A673 (cell line): ENCODE results near the gene CARM1. TPM values are rescaled to one million over a fixed set of nuclear protein-coding genes. Genes with fewer than 3 reads are reported as not detected.

Experiments used
- BruUV-seq: library from RNA; stranded (reverse); fragments of 400-500 nt; replicated peaks from 2 replicates; lab custom pipeline; 2021; lab: Mats Ljungman, UMichigan
- CTCF ChIA-PET: fragments of 300-600 bp; sonication (Branson Sonifier 250); formaldehyde crosslinking; loops from one replicate; lab custom pipeline; 2022; ENCODE audit warnings: antibody characterized with exemption; lab: Charles Lee
- POLR2A ChIA-PET: fragments of 300-600 bp; sonication (Branson Sonifier 250); formaldehyde crosslinking; loops from one replicate; lab custom pipeline; 2022; ENCODE audit warnings: antibody characterized with exemption; ENCODE audit not compliant: low non-redundant PET; lab: Charles Lee
- DNase-seq: peaks from one replicate; pipeline ENCODE4 v3.0.0-alpha.2; 2015; ENCODE audit warnings: low spot score
- H3K27ac ChIP-seq: fragments of 200-600 bp; sonication (generic); 2 replicates; pipeline ENCODE4 v1.5.1; 2016; ENCODE audit warnings: mixed run types, low read depth, mild to moderate bottlenecking, mixed read lengths, antibody characterized with exemption, low read length; ENCODE audit not compliant: poor library complexity, severe bottlenecking
- H3K27me3 ChIP-seq: fragments of 200-600 bp; sonication (generic); replicated peaks from 2 replicates; pipeline ENCODE4 v1.6.1; 2017; ENCODE audit warnings: mixed run types, low read depth, mild to moderate bottlenecking, mixed read lengths, antibody characterized with exemption, low read length; ENCODE audit not compliant: insufficient read depth, poor library complexity
- H3K36me3 ChIP-seq: fragments of 200-600 bp; sonication (generic); 2 replicates; pipeline ENCODE4 v1.6.1; 2016; ENCODE audit warnings: mixed run types, mild to moderate bottlenecking, mixed read lengths, antibody characterized with exemption, low read length; ENCODE audit not compliant: insufficient read depth, poor library complexity, severe bottlenecking
- H3K4me1 ChIP-seq: fragments of 200-600 bp; sonication (generic); 2 replicates; pipeline ENCODE4 v1.6.1; 2017; ENCODE audit warnings: mixed run types, mild to moderate bottlenecking, mixed read lengths, antibody characterized with exemption, low read length; ENCODE audit not compliant: insufficient read depth, poor library complexity, severe bottlenecking
- H3K4me3 ChIP-seq: fragments of 200-600 bp; sonication (generic); 2 replicates; pipeline ENCODE4 v1.5.1; 2016; ENCODE audit warnings: low read depth, mixed run types, mild to moderate bottlenecking, mixed read lengths, low read length; ENCODE audit not compliant: poor library complexity, severe bottlenecking
- H3K9me3 ChIP-seq: fragments of 200-600 bp; sonication (generic); 2 replicates; pipeline ENCODE4 v1.6.1; 2016; ENCODE audit warnings: mixed run types, low read depth, mild to moderate bottlenecking, mixed read lengths, antibody characterized with exemption, low read length; ENCODE audit not compliant: poor library complexity, severe bottlenecking
- EZH2 ChIP-seq: fragments of 200-600 bp; sonication (generic); IDR thresholded peaks from 2 replicates; pipeline ENCODE4 v1.6.1; 2017; ENCODE audit warnings: borderline replicate concordance, low read depth, mild to moderate bottlenecking, mixed read lengths, antibody characterized with exemption, low read length; ENCODE audit not compliant: poor library complexity, severe bottlenecking
- intact Hi-C: fragments of 100-400 bp; cut with micrococcal nuclease; formaldehyde crosslinking; loops from one replicate; pipeline ENCODE4 v1.10.0; 2022; ENCODE audit not compliant: unreplicated experiment
- total RNA-seq: library from RNA; stranded (reverse); gene quantifications from 2 replicates; pipeline ENCODE4 v1.2.3, GENCODE V29; 2021
- TF ChIP-seq, protein P1 (sequence below): fragments of 300-800, 200-600 bp; sonication (generic); conservative IDR thresholded peaks from 2 replicates; pipeline ENCODE4 v1.5.1; 2017; ENCODE audit warnings: low read depth, mild to moderate bottlenecking, antibody characterized with exemption, low read length, moderate library complexity, mixed read lengths

CARM1 gene
- total RNA-seq, 1 experiment from 2014 or later, result 78.7 TPM

GRCh38 chr19:10839114-10840050 lies 32.0 kb upstream of the CARM1 start:
- no peak for TF ChIP-seq EZH2
- TF ChIP-seq, protein P1, sequence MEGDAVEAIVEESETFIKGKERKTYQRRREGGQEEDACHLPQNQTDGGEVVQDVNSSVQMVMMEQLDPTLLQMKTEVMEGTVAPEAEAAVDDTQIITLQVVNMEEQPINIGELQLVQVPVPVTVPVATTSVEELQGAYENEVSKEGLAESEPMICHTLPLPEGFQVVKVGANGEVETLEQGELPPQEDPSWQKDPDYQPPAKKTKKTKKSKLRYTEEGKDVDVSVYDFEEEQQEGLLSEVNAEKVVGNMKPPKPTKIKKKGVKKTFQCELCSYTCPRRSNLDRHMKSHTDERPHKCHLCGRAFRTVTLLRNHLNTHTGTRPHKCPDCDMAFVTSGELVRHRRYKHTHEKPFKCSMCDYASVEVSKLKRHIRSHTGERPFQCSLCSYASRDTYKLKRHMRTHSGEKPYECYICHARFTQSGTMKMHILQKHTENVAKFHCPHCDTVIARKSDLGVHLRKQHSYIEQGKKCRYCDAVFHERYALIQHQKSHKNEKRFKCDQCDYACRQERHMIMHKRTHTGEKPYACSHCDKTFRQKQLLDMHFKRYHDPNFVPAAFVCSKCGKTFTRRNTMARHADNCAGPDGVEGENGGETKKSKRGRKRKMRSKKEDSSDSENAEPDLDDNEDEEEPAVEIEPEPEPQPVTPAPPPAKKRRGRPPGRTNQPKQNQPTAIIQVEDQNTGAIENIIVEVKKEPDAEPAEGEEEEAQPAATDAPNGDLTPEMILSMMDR, result no peak
- H3K9me3 ChIP-seq, result no peaks in the 10 kb centered on the region
- no peak overlapping the region for H3K4me3 ChIP-seq
- ChIA-PET CTCF (interaction anchor here (0.6 kb wide), 1 partner anchor 19 kb away, joined by 8 read pairs; no protein-coding TSS in a partner anchor), POLR2A (interaction anchor here (0.6 kb wide), 1 partner anchor 116 kb away, joined by 4 read pairs; no protein-coding TSS in a partner anchor)
- no peak for DNase-seq
- H3K27ac ChIP-seq, result no peak overlapping the region
- no peaks in the 10 kb centered on the region for H3K4me1 ChIP-seq
- no peaks in the 10 kb centered on the region for H3K27me3 ChIP-seq
- H3K36me3 ChIP-seq, result no peaks in the 10 kb centered on the region
- intact Hi-C loops, result loop anchor here (5.0 kb wide), 1 partner anchor 122 kb away; the partner anchor contains the start of gene DNM2
- BruUV-seq, result no TSS peak

GRCh38 chr19:10842788-10843187 lies 28.6 kb upstream of the CARM1 start:
- CTCF ChIA-PET, result no interaction called here
- no peaks in the 10 kb centered on the region for H3K36me3 ChIP-seq
- no TSS peak for BruUV-seq
- TF ChIP-seq EZH2, result no peak
- intact Hi-C loops, result no loop called here
- POLR2A ChIA-PET, result no interaction called here
- no peak overlapping the region for H3K27ac ChIP-seq
- no peaks in the 10 kb centered on the region for H3K4me1 ChIP-seq
- H3K4me3 ChIP-seq, result no peak overlapping the region
- peaks cover 10% of the 10 kb centered on the region for H3K9me3 ChIP-seq
- no peaks in the 10 kb centered on the region for H3K27me3 ChIP-seq
- DNase-seq, result no peak

- Histone ChIP-seq H3K4me1 (no peaks in the 10 kb centered on the region), H3K27me3 (no peaks in the 10 kb centered on the region), H3K27ac (no peak overlapping the region), H3K9me3 (peaks cover 10% of the 10 kb centered on the region), H3K36me3 (no peaks in the 10 kb centered on the region), H3K4me3 (no peak overlapping the region)
- TF ChIP-seq, protein P1, result no peak
- no peak for TF ChIP-seq EZH2
- CTCF ChIA-PET, result interaction anchor here (0.6 kb wide), 1 partner anchor 12 kb away, joined by 4 read pairs; no protein-coding TSS in a partner anchor
- BruUV-seq, result no TSS peak
- intact Hi-C loops, result no loop called here
- POLR2A ChIA-PET, result interaction anchor here (0.6 kb wide), 1 partner anchor 304 kb away, joined by 3 read pairs; no protein-coding TSS in a partner anchor
- DNase-seq, result no peak
These were observed 24.7 kb upstream of the CARM1 start for GRCh38 chr19:10846500-10847202.
